K562 (cell line): ENCODE data around the gene THBS1. TPM values are rescaled to one million over a fixed set of nuclear protein-coding genes. Genes with fewer than 3 reads are reported as not detected.

ENCODE experiments used
- C11orf30 ChIP-seq: fragments of 450-650 bp; IDR thresholded peaks from 2 replicates; pipeline ENCODE4 v1.6.1; 2016; ENCODE audit warnings: low read depth, mild to moderate bottlenecking
- CC2D1A ChIP-seq: fragments of 450-650 bp; IDR thresholded peaks from 2 replicates; pipeline ENCODE4 v1.6.1; 2017; ENCODE audit warnings: mild to moderate bottlenecking
- ELK1 ChIP-seq: sonication (generic); formaldehyde crosslinking; IDR thresholded peaks from 2 replicates; pipeline ENCODE4 v1.8.1; 2022; ENCODE audit warnings: missing genetic modification reagents
- GATAD2B ChIP-seq: fragments of 450-650 bp; IDR thresholded peaks from 2 replicates; pipeline ENCODE4 v1.6.1; 2017; ENCODE audit warnings: mild to moderate bottlenecking, borderline replicate concordance
- GTF3C2 ChIP-seq: IDR thresholded peaks from 3 replicates; pipeline ENCODE4 v1.6.1; 2011; ENCODE audit warnings: borderline replicate concordance, mild to moderate bottlenecking, moderate library complexity; ENCODE audit not compliant: insufficient read length; ENCODE audit errors: extremely low read depth
- HCFC1 ChIP-seq: IDR thresholded peaks from 2 replicates; pipeline ENCODE4 v1.6.1; 2012; ENCODE audit warnings: low read depth, low read length, improper control_type of control experiment
- JUND ChIP-seq, 2 experiments: IDR thresholded peaks; 2 replicates in 1 of 2; 3 replicates in 1 of 2; pipeline ENCODE4 v1.6.1; 2011; ENCODE audit warnings: borderline replicate concordance in 2 of 2, low read depth in 2 of 2, low read length in 2 of 2, improper control_type of control experiment in 1 of 2, missing biosample characterization in 1 of 2, missing genetic modification characterization in 1 of 2, missing genetic modification reagents in 1 of 2
- ZNF217 ChIP-seq: sonication (generic); formaldehyde crosslinking; IDR thresholded peaks from 2 replicates; pipeline ENCODE4 v1.8.0; 2022; ENCODE audit warnings: mild to moderate bottlenecking, missing genetic modification reagents
- polyA plus RNA-seq, 8 experiments: library from polyadenylated mRNA; depleted of rRNA in 4 of 8; stranded (reverse) in 5 of 8; unstranded in 3 of 8; fragments of >200 nt; fragmentation: Nextera tagmentation in 2 of 8; fragmentation: Illumina TruSeq in 1 of 8; extraction: Ambion mirVana in 2 of 8; extraction: Trizol in 1 of 8; gene quantifications; 2 replicates each; pipeline versions ENCODE4 v1.2.1 to v1.2.3, GENCODE V29; 2011 to 2014; ENCODE audit warnings: inconsistent platforms in 1 of 8, missing spikeins in 1 of 8
- total RNA-seq, 7 experiments: library from RNA; depleted of rRNA in 6 of 7; stranded (reverse); fragments of >200 nt in 6 of 7; fragmentation: Illumina TruSeq in 2 of 7; extraction: Trizol in 2 of 7; gene quantifications; 2 replicates each; pipeline versions ENCODE4 v1.2.1 to v1.2.3, GENCODE V29; 2011 to 2021; ENCODE audit warnings: low replicate concordance in 1 of 7

Gene THBS1
- total and polyA plus RNA-seq, 9 of the 15 experiments (the other 6 are each of a cell fraction or from before 2014, with no cell fraction given) = 0.04 to 1.3 (median 0.40) TPM

- TF ChIP-seq GTF3C2 (no peak), CC2D1A (no peak), JUND (IDR thresholded peaks at IDR 0.05; ENCODE audit: borderline replicate concordance, low read depth, low read length) (no peak), JUND (tag; IDR thresholded peaks at IDR 0.05; ENCODE audit: borderline replicate concordance, low read depth, low read length) (no peak), C11orf30 (no peak), HCFC1 (no peak), GATAD2B (no peak), ZNF217 (no peak), ELK1 (no peak)
Observed at GRCh38 chr15:39640665-39641064, 59.8 kb downstream of the THBS1 start (continued).
